ENCODE results near the gene ADK.
"Not testable (repeated sequence)": the region's sequence is repeated elsewhere in the genome, so short reads cannot be mapped to it uniquely, and the experiment has no call there.

The ADK gene

DNA sequence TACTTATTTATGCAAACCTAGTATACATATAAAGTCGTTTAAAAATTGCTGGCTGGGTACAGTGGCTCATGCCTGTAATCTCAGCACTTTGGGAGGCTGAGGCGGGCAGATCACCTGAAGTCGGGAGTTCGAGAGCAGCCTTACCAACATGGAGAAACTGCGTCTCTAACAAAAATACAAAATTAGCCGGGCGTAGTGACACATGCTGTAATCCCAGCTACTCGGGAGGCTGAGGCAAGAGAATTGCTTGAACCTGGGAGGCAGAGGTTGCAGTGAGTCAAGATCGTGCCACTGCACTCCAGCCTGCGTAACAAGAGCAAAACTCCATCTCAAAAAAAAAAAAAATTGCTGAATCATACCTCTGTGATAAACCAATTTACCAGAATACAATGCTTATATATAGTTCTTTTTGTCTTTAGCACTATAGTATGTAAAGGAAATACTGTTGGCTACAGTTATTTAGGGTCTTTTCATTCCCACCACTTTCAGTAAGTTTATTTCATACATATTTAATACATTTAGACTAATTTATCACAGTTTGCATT, 325.2 kb downstream of the ADK start:
- not testable (repeated sequence) for H3K9me3 ChIP-seq (ENCODE audit: control insufficient read depth, low read length); H3K27ac ChIP-seq (ENCODE audit: low read depth, low read length, severe bottlenecking)

GRCh38 chr10:74480778-74481177, 329.8 kb downstream of the ADK start:
- Histone ChIP-seq H3K4me3 (ENCODE audit: extremely low read depth, insufficient read depth, low read length, poor library complexity, severe bottlenecking) (no peak overlapping the region), H3K9me3 (ENCODE audit: control insufficient read depth, low read length) (no peaks in the 10 kb centered on the region), H3K27ac (ENCODE audit: low read depth, low read length, severe bottlenecking) (no peak overlapping the region), H3K36me3 (ENCODE audit: control insufficient read depth, insufficient read depth, low read length) (peaks cover 11% of the 10 kb centered on the region), H3K4me1 (ENCODE audit: control insufficient read depth, insufficient read depth, low read length, poor library complexity, severe bottlenecking) (no peaks in the 10 kb centered on the region)
- WGBS, 2 experiments (ENCODE audit: insufficient coverage in 2 of 2): no CpG with 5 or more reads among the region's 1 CpG

More for the DNA sequence above, 325.2 kb downstream of the ADK start:
- not testable (repeated sequence) for H3K4me3 ChIP-seq (ENCODE audit: extremely low read depth, insufficient read depth, low read length, poor library complexity, severe bottlenecking); H3K4me1 ChIP-seq (ENCODE audit: control insufficient read depth, insufficient read depth, low read length, poor library complexity, severe bottlenecking); H3K36me3 ChIP-seq (ENCODE audit: control insufficient read depth, insufficient read depth, low read length)
- WGBS, 2 experiments (ENCODE audit: insufficient coverage in 2 of 2): 84 to 96% methylated on average over 7 to 8 of the region's 10 CpGs

- Histone ChIP-seq H3K4me3 (ENCODE audit: extremely low read depth, insufficient read depth, low read length, poor library complexity, severe bottlenecking) (no peak overlapping the region), H3K9me3 (ENCODE audit: control insufficient read depth, low read length) (no peaks in the 10 kb centered on the region), H3K36me3 (ENCODE audit: control insufficient read depth, insufficient read depth, low read length) (peaks cover 11% of the 10 kb centered on the region), H3K4me1 (ENCODE audit: control insufficient read depth, insufficient read depth, low read length, poor library complexity, severe bottlenecking) (no peaks in the 10 kb centered on the region), H3K27ac (ENCODE audit: low read depth, low read length, severe bottlenecking) (no peak overlapping the region)
- 86 to 93% methylated on average over 3 of the region's 3 CpGs for WGBS, 2 experiments (ENCODE audit: insufficient coverage in 2 of 2)
Observed at GRCh38 chr10:74483356-74483755, 332.3 kb downstream of the ADK start.

DNA sequence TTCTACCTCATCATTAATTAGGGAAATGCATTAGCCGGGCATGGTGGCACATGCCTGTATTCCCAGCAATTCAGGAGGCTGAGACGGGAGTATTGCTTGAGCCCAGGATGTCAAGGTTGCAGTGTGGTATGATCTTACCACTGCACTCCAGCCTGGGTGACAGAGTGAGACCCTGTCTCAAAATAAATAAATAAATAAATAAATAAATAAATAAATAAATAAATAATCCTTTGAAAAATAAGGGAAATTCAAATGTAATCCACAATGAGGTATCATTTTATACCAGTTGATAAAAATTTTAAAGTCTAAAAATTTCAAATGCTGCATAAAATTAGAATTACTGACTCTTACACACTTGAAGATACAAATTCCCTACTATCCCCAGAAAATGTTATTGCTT, 334.3 kb downstream of the ADK start:
- Histone ChIP-seq H3K9me3 (ENCODE audit: control insufficient read depth, low read length) (no peaks in the 10 kb centered on the region), H3K4me1 (ENCODE audit: control insufficient read depth, insufficient read depth, low read length, poor library complexity, severe bottlenecking) (no peaks in the 10 kb centered on the region), H3K4me3 (ENCODE audit: extremely low read depth, insufficient read depth, low read length, poor library complexity, severe bottlenecking) (no peak overlapping the region), H3K36me3 (ENCODE audit: control insufficient read depth, insufficient read depth, low read length) (peaks cover 11% of the 10 kb centered on the region), H3K27ac (ENCODE audit: low read depth, low read length, severe bottlenecking) (no peak overlapping the region)
- WGBS, 2 experiments (ENCODE audit: insufficient coverage in 2 of 2): 80% methylated on average over 1 of the region's 2 CpGs; no CpG with 5 or more reads in 1 of the 2 experiments

GRCh38 chr10:74486659-74487058, 335.6 kb downstream of the ADK start:
- H3K4me1 ChIP-seq (ENCODE audit: control insufficient read depth, insufficient read depth, low read length, poor library complexity, severe bottlenecking): no peaks in the 10 kb centered on the region
- H3K36me3 ChIP-seq (ENCODE audit: control insufficient read depth, insufficient read depth, low read length): peaks cover 11% of the 10 kb centered on the region
- no peak overlapping the region for H3K4me3 ChIP-seq (ENCODE audit: extremely low read depth, insufficient read depth, low read length, poor library complexity, severe bottlenecking)
- no peaks in the 10 kb centered on the region for H3K9me3 ChIP-seq (ENCODE audit: control insufficient read depth, low read length)
- H3K27ac ChIP-seq (ENCODE audit: low read depth, low read length, severe bottlenecking): no peak overlapping the region
- no CpG with 5 or more reads among the region's 1 CpG for WGBS, 2 experiments (ENCODE audit: insufficient coverage in 2 of 2)

GRCh38 chr10:74488907-74489306, 337.9 kb downstream of the ADK start:
- H3K27ac ChIP-seq (ENCODE audit: low read depth, low read length, severe bottlenecking): no peak overlapping the region
- H3K36me3 ChIP-seq (ENCODE audit: control insufficient read depth, insufficient read depth, low read length): no peaks in the 10 kb centered on the region
- no peaks in the 10 kb centered on the region for H3K9me3 ChIP-seq (ENCODE audit: control insufficient read depth, low read length)
- H3K4me1 ChIP-seq (ENCODE audit: control insufficient read depth, insufficient read depth, low read length, poor library complexity, severe bottlenecking): no peaks in the 10 kb centered on the region
- H3K4me3 ChIP-seq (ENCODE audit: extremely low read depth, insufficient read depth, low read length, poor library complexity, severe bottlenecking): no peak overlapping the region

GRCh38 chr10:74490551-74490950, 339.5 kb downstream of the ADK start:
- H3K4me3 ChIP-seq (ENCODE audit: extremely low read depth, insufficient read depth, low read length, poor library complexity, severe bottlenecking): no peak overlapping the region
- no peaks in the 10 kb centered on the region for H3K36me3 ChIP-seq (ENCODE audit: control insufficient read depth, insufficient read depth, low read length)
- no peaks in the 10 kb centered on the region for H3K4me1 ChIP-seq (ENCODE audit: control insufficient read depth, insufficient read depth, low read length, poor library complexity, severe bottlenecking)
- no peaks in the 10 kb centered on the region for H3K9me3 ChIP-seq (ENCODE audit: control insufficient read depth, low read length)
- whole genome bisulfite sequencing, 2 experiments (ENCODE audit: insufficient coverage in 2 of 2): 100% methylated on average over 3 of the region's 4 CpGs; no CpG with 5 or more reads in 1 of the 2 experiments
- H3K27ac ChIP-seq (ENCODE audit: low read depth, low read length, severe bottlenecking): no peak overlapping the region

- no peak overlapping the region for H3K4me3 ChIP-seq (ENCODE audit: extremely low read depth, insufficient read depth, low read length, poor library complexity, severe bottlenecking)
Observed at GRCh38 chr10:74491014-74491413, 340.0 kb downstream of the ADK start.

DNA sequence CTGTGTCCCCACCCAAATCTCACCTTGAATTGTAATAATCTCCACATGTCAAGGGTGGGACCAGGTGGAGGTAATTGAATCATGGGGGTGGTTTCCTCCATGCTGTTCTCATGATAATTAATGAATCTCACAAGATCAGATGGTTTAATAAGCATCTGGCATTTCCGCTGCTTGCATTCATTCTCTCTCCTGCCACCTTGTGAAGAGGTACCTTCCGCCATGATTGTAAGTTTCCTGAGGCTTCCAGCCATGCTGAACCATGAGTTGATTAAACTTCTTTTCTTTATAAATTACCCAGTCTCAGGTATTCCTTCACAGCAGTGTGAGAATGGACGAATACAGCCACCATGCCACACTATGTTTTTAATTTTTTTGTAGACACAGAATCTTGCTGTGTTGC, 345.3 kb downstream of the ADK start:
- 90 to 93% methylated on average over 3 of the region's 3 CpGs for WGBS, 2 experiments (ENCODE audit: insufficient coverage in 2 of 2)
- not testable (repeated sequence) for H3K9me3 ChIP-seq (ENCODE audit: control insufficient read depth, low read length); H3K4me3 ChIP-seq (ENCODE audit: extremely low read depth, insufficient read depth, low read length, poor library complexity, severe bottlenecking); H3K4me1 ChIP-seq (ENCODE audit: control insufficient read depth, insufficient read depth, low read length, poor library complexity, severe bottlenecking); H3K36me3 ChIP-seq (ENCODE audit: control insufficient read depth, insufficient read depth, low read length); H3K27ac ChIP-seq (ENCODE audit: low read depth, low read length, severe bottlenecking)

More at GRCh38 chr10:74491014-74491413, 340.0 kb downstream of the ADK start:
- H3K27ac ChIP-seq (ENCODE audit: low read depth, low read length, severe bottlenecking): no peak overlapping the region
- H3K4me1 ChIP-seq (ENCODE audit: control insufficient read depth, insufficient read depth, low read length, poor library complexity, severe bottlenecking): no peaks in the 10 kb centered on the region
- H3K9me3 ChIP-seq (ENCODE audit: control insufficient read depth, low read length): no peaks in the 10 kb centered on the region
- no CpG with 5 or more reads among the region's 4 CpGs for WGBS, 2 experiments (ENCODE audit: insufficient coverage in 2 of 2)
- peaks cover under 1% of the 10 kb centered on the region for H3K36me3 ChIP-seq (ENCODE audit: control insufficient read depth, insufficient read depth, low read length)

DNA sequence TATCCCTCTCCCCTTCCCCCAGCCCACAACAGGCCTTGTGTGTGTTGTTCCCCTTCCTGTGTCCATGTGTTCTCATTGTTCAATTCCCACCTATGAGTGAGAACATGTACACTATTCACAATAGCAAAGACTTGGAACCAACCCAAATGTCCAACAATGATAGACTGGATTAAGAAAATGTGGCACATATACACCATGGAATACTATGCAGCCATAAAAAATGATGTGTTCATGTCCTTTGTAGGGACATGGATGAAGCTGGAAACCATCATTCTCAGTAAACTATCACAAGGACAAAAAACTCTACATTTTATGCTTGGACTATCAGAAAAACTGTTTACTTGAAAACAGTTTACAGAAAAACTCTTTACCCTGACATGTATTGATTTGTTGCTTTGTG, 347.6 kb downstream of the ADK start:
- not testable (repeated sequence) for H3K36me3 ChIP-seq (ENCODE audit: control insufficient read depth, insufficient read depth, low read length); H3K4me3 ChIP-seq (ENCODE audit: extremely low read depth, insufficient read depth, low read length, poor library complexity, severe bottlenecking); H3K9me3 ChIP-seq (ENCODE audit: control insufficient read depth, low read length); H3K27ac ChIP-seq (ENCODE audit: low read depth, low read length, severe bottlenecking)
- peaks cover 11% of the 10 kb centered on the region for H3K4me1 ChIP-seq (ENCODE audit: control insufficient read depth, insufficient read depth, low read length, poor library complexity, severe bottlenecking)

DNA sequence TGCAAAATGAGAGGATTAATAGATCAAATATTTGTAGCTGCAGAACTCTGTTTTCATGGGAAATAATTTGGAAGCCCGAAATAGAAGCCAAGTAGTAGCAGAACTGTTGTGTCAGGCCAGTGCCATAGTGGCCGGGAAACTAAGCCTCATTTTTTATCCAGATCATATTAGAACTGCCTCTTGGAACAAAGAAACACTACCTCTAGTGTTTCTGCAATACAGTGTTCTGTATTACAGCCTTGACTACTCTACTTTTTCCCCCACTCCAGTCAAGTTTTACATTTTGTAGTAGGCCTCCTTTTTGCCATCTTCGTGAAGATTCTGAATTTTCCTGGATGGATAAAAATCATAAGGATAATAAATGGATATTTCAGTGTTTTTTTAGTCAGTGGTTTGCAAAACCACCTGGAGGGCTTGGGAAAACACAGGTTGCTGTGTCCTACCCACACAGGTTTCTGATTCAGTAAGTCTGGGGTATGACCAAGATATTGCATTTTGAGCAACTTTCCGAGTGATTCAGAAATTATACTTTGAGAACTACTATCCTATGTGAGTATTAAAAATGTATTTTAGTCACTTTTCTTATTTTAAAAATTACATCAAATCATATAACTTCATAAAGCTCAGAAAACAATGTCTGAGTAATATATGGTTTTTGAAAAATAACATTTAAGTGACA, 349.1 kb downstream of the ADK start:
- Histone ChIP-seq H3K27ac (ENCODE audit: low read depth, low read length, severe bottlenecking) (no peak overlapping the region), H3K4me1 (ENCODE audit: control insufficient read depth, insufficient read depth, low read length, poor library complexity, severe bottlenecking) (peaks cover 17% of the 10 kb centered on the region)
- 93 to 100% methylated on average over 3 of the region's 4 CpGs for WGBS, 2 experiments (ENCODE audit: insufficient coverage in 2 of 2)

More for the DNA sequence above, 349.1 kb downstream of the ADK start:
- Histone ChIP-seq H3K4me3 (ENCODE audit: extremely low read depth, insufficient read depth, low read length, poor library complexity, severe bottlenecking) (no peak overlapping the region), H3K36me3 (ENCODE audit: control insufficient read depth, insufficient read depth, low read length) (peaks cover 4% of the 10 kb centered on the region), H3K9me3 (ENCODE audit: control insufficient read depth, low read length) (no peaks in the 10 kb centered on the region)

Data from mesodermal cell (in vitro differentiated cells).